ENCODE results near the gene KRT33B.
"Not testable (repeated sequence)": the region's sequence is repeated elsewhere in the genome, so short reads cannot be mapped to it uniquely, and the experiment has no call there.

Gene KRT33B

DNA sequence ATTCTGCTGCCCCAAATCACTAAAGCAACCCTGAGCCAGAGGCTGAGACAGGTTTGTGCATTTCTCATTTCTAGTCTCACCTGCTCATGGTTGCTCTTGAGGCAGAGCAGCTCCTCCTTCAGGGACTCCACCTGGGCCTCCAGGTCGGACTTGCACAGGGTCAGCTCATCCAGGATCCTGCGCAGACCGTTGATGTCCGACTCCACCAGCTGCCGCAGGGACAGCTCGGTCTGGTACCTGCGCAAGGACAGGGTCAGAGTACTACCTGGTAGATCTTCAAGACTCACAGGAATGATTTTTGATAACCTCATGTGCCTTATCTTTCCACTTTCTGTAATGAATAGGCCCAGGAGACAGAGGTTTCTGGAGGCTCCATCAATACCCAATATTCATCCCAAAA is 26.7 kb upstream of the KRT33B start:
- H3K4me1 ChIP-seq (ENCODE audit: low read length) = no peaks in the 10 kb centered on the region
- H3K27me3 ChIP-seq (ENCODE audit: low read depth, low read length) = peaks cover 21% of the 10 kb centered on the region
- no peak overlapping the region for H3K27ac ChIP-seq (ENCODE audit: low read length)
- H3K9me3 ChIP-seq (ENCODE audit: insufficient read depth, low read length) = no peaks in the 10 kb centered on the region
- H4K20me1 ChIP-seq (ENCODE audit: insufficient read depth, low read length) = no peaks in the 10 kb centered on the region
- H3K36me3 ChIP-seq (replicated peaks; ENCODE audit: low read depth, low read length) = no peaks in the 10 kb centered on the region
- TF ChIP-seq, protein P1, sequence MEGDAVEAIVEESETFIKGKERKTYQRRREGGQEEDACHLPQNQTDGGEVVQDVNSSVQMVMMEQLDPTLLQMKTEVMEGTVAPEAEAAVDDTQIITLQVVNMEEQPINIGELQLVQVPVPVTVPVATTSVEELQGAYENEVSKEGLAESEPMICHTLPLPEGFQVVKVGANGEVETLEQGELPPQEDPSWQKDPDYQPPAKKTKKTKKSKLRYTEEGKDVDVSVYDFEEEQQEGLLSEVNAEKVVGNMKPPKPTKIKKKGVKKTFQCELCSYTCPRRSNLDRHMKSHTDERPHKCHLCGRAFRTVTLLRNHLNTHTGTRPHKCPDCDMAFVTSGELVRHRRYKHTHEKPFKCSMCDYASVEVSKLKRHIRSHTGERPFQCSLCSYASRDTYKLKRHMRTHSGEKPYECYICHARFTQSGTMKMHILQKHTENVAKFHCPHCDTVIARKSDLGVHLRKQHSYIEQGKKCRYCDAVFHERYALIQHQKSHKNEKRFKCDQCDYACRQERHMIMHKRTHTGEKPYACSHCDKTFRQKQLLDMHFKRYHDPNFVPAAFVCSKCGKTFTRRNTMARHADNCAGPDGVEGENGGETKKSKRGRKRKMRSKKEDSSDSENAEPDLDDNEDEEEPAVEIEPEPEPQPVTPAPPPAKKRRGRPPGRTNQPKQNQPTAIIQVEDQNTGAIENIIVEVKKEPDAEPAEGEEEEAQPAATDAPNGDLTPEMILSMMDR (IDR thresholded peaks at IDR 0.05; ENCODE audit: low read depth, low read length) = no peak
- no peak for TF ChIP-seq EZH2phosphoT487 (IDR thresholded peaks at IDR 0.05; ENCODE audit: low read depth)
- no peaks in the 10 kb centered on the region for H3K79me2 ChIP-seq (ENCODE audit: low read length)
- no peak overlapping the region for H3K4me3 ChIP-seq (ENCODE audit: low read length)
- H3K9ac ChIP-seq (ENCODE audit: low read length) = no peak overlapping the region
- H2AFZ ChIP-seq (ENCODE audit: low read depth, low read length) = no peak overlapping the region
- no peak overlapping the region for H3K4me2 ChIP-seq (ENCODE audit: low read length)

DNA sequence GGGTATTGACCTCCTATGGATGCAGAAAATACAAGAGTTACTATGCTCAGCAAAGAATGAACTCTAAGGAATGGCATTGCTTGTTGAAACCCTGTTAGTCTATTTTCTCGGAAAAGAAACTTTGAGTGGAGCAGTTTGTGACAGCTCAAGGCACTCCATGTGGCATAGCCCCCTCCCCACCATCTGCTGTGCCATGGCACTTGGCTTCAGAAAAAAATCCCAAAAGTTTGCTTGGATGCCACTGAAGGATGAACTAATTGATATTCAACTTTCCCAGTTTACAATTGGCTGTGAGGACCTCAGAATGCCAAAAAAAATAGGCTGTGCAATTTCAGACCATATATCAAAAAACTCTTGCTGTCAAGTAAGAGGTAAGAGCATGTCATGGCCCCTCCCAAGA is 26.0 kb upstream of the KRT33B start:
- no peaks in the 10 kb centered on the region for H4K20me1 ChIP-seq (ENCODE audit: insufficient read depth, low read length)

DNA sequence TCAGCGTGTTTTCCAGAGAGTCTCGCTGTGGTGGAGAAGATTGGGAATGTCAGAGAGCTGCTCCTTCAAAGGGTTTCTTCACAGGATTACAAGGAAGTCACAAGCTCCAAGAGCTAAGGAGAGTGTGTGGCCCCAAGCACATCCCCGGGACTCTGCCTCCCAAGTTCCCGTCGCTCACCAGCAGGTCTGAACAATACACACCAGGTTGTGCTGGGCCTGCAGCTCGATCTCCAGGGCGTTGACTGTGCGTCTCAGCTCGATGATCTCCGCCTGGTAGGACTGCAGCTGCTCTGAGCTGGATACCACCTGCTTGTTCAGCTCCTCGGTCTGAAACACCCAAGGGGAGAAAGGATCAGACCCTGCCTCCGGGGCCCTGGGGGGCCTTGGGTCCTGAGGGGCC is 25.4 kb upstream of the KRT33B start:
- not testable (repeated sequence) for H4K20me1 ChIP-seq (ENCODE audit: insufficient read depth, low read length); H3K27ac ChIP-seq (ENCODE audit: low read length); H3K4me3 ChIP-seq (ENCODE audit: low read length); H3K9ac ChIP-seq (ENCODE audit: low read length); H3K9me3 ChIP-seq (ENCODE audit: insufficient read depth, low read length); H3K36me3 ChIP-seq (replicated peaks; ENCODE audit: low read depth, low read length); H3K79me2 ChIP-seq (ENCODE audit: low read length); H3K4me1 ChIP-seq (ENCODE audit: low read length); H3K4me2 ChIP-seq (ENCODE audit: low read length); H2AFZ ChIP-seq (ENCODE audit: low read depth, low read length)
- H3K27me3 ChIP-seq (ENCODE audit: low read depth, low read length) = peaks cover 17% of the 10 kb centered on the region

More for the DNA sequence above, 26.0 kb upstream of the KRT33B start:
- no peak overlapping the region for H3K4me3 ChIP-seq (ENCODE audit: low read length)
- TF ChIP-seq, protein P1 (IDR thresholded peaks at IDR 0.05; ENCODE audit: low read depth, low read length) = no peak
- no peak for TF ChIP-seq EZH2phosphoT487 (IDR thresholded peaks at IDR 0.05; ENCODE audit: low read depth)
- H3K4me2 ChIP-seq (ENCODE audit: low read length) = no peak overlapping the region
- no peak overlapping the region for H3K27ac ChIP-seq (ENCODE audit: low read length)
- H3K79me2 ChIP-seq (ENCODE audit: low read length) = no peaks in the 10 kb centered on the region
- no peak overlapping the region for H3K9ac ChIP-seq (ENCODE audit: low read length)
- H3K27me3 ChIP-seq (ENCODE audit: low read depth, low read length) = peaks cover 23% of the 10 kb centered on the region
- H2AFZ ChIP-seq (ENCODE audit: low read depth, low read length) = no peak overlapping the region
- H3K36me3 ChIP-seq (replicated peaks; ENCODE audit: low read depth, low read length) = no peaks in the 10 kb centered on the region
- no peaks in the 10 kb centered on the region for H3K9me3 ChIP-seq (ENCODE audit: insufficient read depth, low read length)
- H3K4me1 ChIP-seq (ENCODE audit: low read length) = no peaks in the 10 kb centered on the region

DNA sequence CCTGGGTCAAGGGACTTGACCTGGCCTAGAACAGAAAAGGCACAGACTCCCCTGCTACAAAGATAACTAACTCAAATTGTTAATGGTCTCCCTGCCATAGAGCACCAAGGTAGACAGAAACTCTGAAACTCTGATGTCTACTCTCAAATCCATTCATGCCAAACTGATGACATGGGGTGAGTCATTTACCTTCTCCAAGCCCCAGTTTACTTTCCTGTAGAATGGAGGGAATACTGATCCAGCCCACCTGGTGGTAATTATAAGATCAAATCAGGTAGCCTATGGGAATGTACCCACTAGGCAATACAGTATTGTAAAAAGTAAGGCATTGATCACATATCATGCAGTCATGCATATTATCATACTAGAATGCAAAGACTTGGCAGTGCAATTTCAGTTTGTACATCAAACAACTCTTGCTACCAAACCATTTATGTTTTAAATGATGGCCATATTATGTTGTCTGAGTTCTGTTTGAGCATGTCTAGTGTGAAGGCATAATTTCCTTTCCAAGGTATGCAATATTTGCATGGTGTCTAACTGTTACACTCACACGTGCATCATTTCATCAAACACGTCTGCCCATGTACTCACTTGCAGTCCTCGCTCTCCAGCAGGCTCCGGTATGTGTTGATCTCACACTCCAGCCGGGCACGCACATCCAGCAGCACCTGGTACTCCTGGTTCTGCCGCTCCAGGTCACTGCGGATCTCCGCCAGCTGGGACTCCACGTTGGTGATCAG is 24.8 kb upstream of the KRT33B start:
- H3K4me1 ChIP-seq (ENCODE audit: low read length) = no peaks in the 10 kb centered on the region
- H3K36me3 ChIP-seq (replicated peaks; ENCODE audit: low read depth, low read length) = no peaks in the 10 kb centered on the region
- no peaks in the 10 kb centered on the region for H4K20me1 ChIP-seq (ENCODE audit: insufficient read depth, low read length)
- no peak for TF ChIP-seq EZH2phosphoT487 (IDR thresholded peaks at IDR 0.05; ENCODE audit: low read depth)
- TF ChIP-seq, protein P1 (IDR thresholded peaks at IDR 0.05; ENCODE audit: low read depth, low read length) = no peak
- peaks cover 17% of the 10 kb centered on the region for H3K27me3 ChIP-seq (ENCODE audit: low read depth, low read length)
- no peak overlapping the region for H3K4me3 ChIP-seq (ENCODE audit: low read length)
- H3K79me2 ChIP-seq (ENCODE audit: low read length) = no peaks in the 10 kb centered on the region
- no peak overlapping the region for H3K4me2 ChIP-seq (ENCODE audit: low read length)
- no peaks in the 10 kb centered on the region for H3K9me3 ChIP-seq (ENCODE audit: insufficient read depth, low read length)
- no peak overlapping the region for H3K9ac ChIP-seq (ENCODE audit: low read length)
- no peak overlapping the region for H2AFZ ChIP-seq (ENCODE audit: low read depth, low read length)
- no peak overlapping the region for H3K27ac ChIP-seq (ENCODE audit: low read length)
